HL-60 (cell line): Measurements from ENCODE around the gene PHLDA2.

Source experiments
- GABPA ChIP-seq: IDR thresholded peaks from 2 replicates; pipeline ENCODE4 v1.6.1; 2012; ENCODE audit warnings: low read depth
- POLR2AphosphoS5 ChIP-seq: IDR thresholded peaks from 2 replicates; pipeline ENCODE4 v1.6.1; 2012; ENCODE audit warnings: low read depth
- SPI1 ChIP-seq: IDR thresholded peaks from 2 replicates; pipeline ENCODE4 v1.6.1; 2012; ENCODE audit warnings: low read depth, mild to moderate bottlenecking, borderline replicate concordance
- TF ChIP-seq, protein P1 (sequence below): IDR thresholded peaks from one replicate; pipeline ENCODE4 v1.5.1; 2011; ENCODE audit warnings: low read length, control low read depth, inconsistent platforms; ENCODE audit not compliant: insufficient read depth

GRCh38 chr11:2910401-2910955 lies 18.7 kb downstream of the PHLDA2 start:
- TF ChIP-seq, protein P1, sequence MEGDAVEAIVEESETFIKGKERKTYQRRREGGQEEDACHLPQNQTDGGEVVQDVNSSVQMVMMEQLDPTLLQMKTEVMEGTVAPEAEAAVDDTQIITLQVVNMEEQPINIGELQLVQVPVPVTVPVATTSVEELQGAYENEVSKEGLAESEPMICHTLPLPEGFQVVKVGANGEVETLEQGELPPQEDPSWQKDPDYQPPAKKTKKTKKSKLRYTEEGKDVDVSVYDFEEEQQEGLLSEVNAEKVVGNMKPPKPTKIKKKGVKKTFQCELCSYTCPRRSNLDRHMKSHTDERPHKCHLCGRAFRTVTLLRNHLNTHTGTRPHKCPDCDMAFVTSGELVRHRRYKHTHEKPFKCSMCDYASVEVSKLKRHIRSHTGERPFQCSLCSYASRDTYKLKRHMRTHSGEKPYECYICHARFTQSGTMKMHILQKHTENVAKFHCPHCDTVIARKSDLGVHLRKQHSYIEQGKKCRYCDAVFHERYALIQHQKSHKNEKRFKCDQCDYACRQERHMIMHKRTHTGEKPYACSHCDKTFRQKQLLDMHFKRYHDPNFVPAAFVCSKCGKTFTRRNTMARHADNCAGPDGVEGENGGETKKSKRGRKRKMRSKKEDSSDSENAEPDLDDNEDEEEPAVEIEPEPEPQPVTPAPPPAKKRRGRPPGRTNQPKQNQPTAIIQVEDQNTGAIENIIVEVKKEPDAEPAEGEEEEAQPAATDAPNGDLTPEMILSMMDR: no peak
- TF ChIP-seq POLR2AphosphoS5: no peak
- no peak for TF ChIP-seq GABPA
- no peak for TF ChIP-seq SPI1
